DMS53 (cell line): ENCODE data around the gene LIMS3.
"Not testable (repeated sequence)": the region's sequence is repeated elsewhere in the genome, so short reads cannot be mapped to it uniquely, and the experiment has no call there.

Experiments used
- DNase-seq: peaks from one replicate; lab custom pipeline; 2025; lab: John Stamatoyannopoulos, UW

Gene LIMS3

GRCh38 chr2:109898462-109899336 lies at the start of gene LIMS3:
LIMS3 (plus strand) TSS chr2:109898688; CDS start chr2:109898729, 41 bp downstream.
- DNase-seq, result not testable (repeated sequence)

GRCh38 chr2:109871129-109871751 lies 27.2 kb upstream of the LIMS3 start:
- not testable (repeated sequence) for DNase-seq

- not testable (repeated sequence) for DNase-seq
Measured at GRCh38 chr2:109876625-109877024, 21.9 kb upstream of the LIMS3 start.

GRCh38 chr2:109882112-109882511 lies 16.4 kb upstream of the LIMS3 start:
- DNase-seq, result not testable (repeated sequence)

- DNase-seq, result not testable (repeated sequence)
Measured at GRCh38 chr2:109888414-109888813, 10.1 kb upstream of the LIMS3 start.

GRCh38 chr2:109889909-109890308 lies 8.6 kb upstream of the LIMS3 start:
- not testable (repeated sequence) for DNase-seq

GRCh38 chr2:109891024-109891423 lies 7.5 kb upstream of the LIMS3 start:
- not testable (repeated sequence) for DNase-seq

- DNase-seq, result not testable (repeated sequence)
Measured at GRCh38 chr2:109893736-109894135, 4.8 kb upstream of the LIMS3 start.

GRCh38 chr2:109894141-109894540 lies 4.3 kb upstream of the LIMS3 start:
- DNase-seq, result not testable (repeated sequence)

- DNase-seq, result not testable (repeated sequence)
Measured at GRCh38 chr2:109895090-109895869, 3.2 kb upstream of the LIMS3 start.

- DNase-seq, result not testable (repeated sequence)
Measured at GRCh38 chr2:109896212-109896611, 2.3 kb upstream of the LIMS3 start.

GRCh38 chr2:109897769-109898461 lies 573 bp upstream of the LIMS3 start:
- DNase-seq, result not testable (repeated sequence)

- DNase-seq, result not testable (repeated sequence)
Measured at GRCh38 chr2:109905796-109906195, 7.3 kb downstream of the LIMS3 start.

GRCh38 chr2:109908626-109909025 lies 10.1 kb downstream of the LIMS3 start:
- DNase-seq, result not testable (repeated sequence)

- not testable (repeated sequence) for DNase-seq
Measured at GRCh38 chr2:109910789-109911188, 12.3 kb downstream of the LIMS3 start.

- DNase-seq, result not testable (repeated sequence)
Measured at GRCh38 chr2:109913911-109914310, 15.4 kb downstream of the LIMS3 start.

- not testable (repeated sequence) for DNase-seq
Measured at GRCh38 chr2:109914552-109914951, 16.1 kb downstream of the LIMS3 start.

- DNase-seq, result not testable (repeated sequence)
Measured at GRCh38 chr2:109915830-109916229, 17.3 kb downstream of the LIMS3 start.

- DNase-seq, result not testable (repeated sequence)
Measured at GRCh38 chr2:109920162-109920561, 21.7 kb downstream of the LIMS3 start.

- not testable (repeated sequence) for DNase-seq
Measured at GRCh38 chr2:109921543-109922384, 23.3 kb downstream of the LIMS3 start.

GRCh38 chr2:109924481-109924880 lies 26.0 kb downstream of the LIMS3 start:
- DNase-seq, result not testable (repeated sequence)
